DLD1 (cell line): ENCODE measurements around the gene SLC1A6.
"Not testable (repeated sequence)": the region's sequence is repeated elsewhere in the genome, so short reads cannot be mapped to it uniquely, and the experiment has no call there.

Experiments used
- in situ Hi-C: cut with HindIII; loops from 2 replicates; pipeline ENCODE4 v1.10.0; 2017; ENCODE audit warnings: low sequenced_read_pairs

The SLC1A6 gene

DNA sequence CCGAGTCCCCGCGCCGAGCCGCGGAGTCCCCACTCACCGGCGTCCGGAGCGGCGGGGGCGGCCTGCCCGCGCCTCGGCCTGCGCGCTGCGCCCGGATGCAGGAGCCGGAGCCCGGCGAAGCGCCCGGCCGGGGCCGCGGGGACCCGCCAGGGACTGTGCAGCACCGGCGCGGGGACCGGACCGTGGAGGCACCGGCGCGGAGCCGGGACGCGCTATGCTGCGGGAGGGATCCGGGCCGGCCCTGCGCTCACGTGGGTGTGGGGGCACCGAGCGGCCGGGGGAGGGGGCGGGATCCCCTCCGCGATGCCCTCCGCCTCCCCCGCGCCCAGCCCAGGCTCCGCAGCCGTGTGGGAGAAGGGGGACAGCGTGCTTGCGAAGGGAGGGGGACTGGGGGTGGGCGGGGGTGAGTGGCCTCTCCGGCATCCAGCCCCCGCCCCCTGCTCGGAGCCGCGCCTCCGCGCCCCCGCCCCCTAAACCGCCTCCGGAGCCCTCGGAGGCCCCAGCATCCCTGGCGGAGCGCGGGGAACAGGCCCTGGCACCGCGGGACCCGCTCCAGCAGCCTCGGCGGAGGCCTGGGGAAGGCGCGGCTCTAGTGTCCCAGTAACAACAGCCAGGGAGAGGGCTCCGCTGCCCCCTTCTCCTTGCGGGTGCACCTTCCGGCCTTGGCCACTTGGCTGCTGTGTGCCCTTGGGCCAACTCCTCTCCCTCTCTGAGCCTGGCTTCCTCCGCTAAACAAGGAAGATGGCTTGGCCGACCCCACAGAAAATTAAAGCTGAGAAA is at the start of gene SLC1A6:
Gene SLC1A6, minus strand, starts transcription at position 389 of the 780 bp plus-strand sequence. CDS start 6,954 bp downstream, outside the sequence.
- in situ Hi-C loops: no loop called here

DNA sequence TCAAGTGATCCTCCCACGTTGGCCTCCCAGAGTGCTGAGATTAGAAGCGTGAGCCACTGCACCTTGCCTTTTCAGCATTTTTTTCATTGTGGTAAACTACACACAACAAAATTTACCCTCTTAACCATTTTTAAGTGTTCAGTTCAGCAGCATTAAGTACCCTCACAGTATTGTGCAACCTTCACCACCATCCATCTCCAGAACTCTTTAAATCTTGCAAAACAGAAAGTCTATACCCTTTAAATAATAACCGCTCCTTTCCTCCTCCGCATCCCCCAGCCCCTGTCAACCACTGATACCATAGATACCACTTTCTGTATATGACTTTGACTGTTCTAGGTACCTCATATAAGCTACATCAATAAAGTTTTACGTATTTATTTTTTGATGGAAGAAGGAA is 48.8 kb upstream of the SLC1A6 start:
- in situ Hi-C loops: no loop called here

DNA sequence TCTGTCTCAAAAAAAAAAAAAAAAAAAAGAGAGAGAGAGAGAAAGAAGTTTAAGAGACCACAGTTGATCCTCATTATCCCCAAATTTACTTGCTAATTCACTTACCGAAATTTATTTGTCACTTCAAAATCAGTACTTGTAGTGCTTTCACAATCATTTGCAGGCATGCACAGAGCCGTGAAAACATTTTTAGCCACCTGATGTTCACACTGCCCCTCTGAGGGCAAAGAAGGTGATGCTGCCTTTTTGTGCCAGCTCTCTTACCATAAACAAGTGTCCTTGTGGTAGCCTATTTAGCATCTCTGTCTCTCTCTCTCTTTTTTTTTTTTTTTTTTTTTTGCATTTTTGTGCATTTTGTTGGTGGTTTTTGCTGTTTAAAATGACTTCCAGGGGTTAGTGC is 45.6 kb upstream of the SLC1A6 start:
- in situ Hi-C loops: no loop called here

DNA sequence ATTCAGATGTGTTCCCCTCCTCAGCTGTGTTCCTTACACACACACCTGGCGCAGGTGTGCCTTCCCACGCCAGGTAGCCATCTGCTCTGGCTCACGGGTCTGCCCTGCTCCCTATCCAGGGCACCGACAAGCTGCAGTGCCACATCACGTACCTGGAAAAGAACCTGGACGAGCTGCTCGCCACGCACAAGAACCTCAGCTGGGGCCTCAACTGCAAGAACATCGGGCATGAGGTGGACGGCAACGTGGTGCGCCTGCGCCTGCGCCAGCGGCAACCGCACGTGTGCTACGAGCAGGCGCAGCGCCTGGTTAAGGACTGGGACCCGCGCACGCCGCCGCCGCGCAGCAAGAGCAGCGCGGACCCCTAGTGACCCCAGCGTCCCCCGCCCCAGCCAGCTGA is 43.1 kb upstream of the SLC1A6 start:
- in situ Hi-C loops: no loop called here

DNA sequence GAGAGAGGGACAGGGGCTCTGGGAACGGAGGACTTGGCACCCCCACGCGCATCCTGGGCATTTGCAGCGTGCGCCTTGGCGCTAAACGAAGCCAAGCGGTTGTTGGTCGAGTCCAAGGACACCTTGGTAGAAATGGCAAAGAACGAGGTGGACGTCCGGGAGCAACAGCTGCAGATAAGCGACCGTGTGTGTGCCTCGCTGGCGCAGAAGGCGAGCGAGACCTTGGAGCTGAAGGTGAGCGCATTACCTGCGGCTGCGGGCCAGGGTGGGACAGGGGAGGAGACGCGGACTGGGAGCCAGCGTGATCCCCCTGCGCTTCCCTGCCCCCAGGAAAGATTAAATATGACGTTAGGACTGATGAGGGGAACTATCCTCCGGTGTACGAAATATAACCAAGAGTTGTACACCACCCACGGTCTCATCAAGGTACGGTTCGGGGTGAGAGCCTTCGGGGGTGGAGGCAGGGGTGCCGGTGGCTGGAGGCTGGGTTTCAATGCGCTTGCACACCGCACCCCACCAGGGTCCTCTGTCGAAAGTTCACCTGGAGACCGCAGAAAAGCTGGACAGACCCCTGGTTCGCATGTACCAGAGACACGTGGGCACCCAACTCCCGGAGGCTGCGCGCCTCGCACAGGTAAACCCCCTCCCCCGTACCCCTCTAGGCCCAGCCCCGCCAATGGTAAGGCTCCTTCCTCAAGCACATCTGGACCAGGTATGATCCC is 41.8 kb upstream of the SLC1A6 start:
- in situ Hi-C loops: no loop called here

DNA sequence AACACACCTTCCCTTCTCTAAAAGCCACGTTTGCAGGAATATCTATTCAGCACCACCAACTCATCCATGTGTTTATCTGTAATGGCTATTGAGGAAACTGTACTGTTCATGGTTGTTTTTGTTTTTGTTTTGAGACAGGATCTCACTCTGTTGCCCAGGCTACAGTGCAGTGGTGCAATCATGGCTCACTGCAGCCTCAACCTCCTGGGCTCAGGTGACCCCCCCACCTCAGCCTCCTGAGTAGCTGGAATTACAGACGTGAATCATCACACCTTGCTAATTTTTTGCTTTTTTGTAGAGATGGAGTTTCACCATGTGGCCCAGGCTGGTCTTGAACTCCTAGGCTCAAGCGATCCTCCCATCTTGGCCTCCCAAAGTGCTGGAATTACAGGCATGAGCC is 39.2 kb upstream of the SLC1A6 start:
- in situ Hi-C loops: not testable (repeated sequence)

DNA sequence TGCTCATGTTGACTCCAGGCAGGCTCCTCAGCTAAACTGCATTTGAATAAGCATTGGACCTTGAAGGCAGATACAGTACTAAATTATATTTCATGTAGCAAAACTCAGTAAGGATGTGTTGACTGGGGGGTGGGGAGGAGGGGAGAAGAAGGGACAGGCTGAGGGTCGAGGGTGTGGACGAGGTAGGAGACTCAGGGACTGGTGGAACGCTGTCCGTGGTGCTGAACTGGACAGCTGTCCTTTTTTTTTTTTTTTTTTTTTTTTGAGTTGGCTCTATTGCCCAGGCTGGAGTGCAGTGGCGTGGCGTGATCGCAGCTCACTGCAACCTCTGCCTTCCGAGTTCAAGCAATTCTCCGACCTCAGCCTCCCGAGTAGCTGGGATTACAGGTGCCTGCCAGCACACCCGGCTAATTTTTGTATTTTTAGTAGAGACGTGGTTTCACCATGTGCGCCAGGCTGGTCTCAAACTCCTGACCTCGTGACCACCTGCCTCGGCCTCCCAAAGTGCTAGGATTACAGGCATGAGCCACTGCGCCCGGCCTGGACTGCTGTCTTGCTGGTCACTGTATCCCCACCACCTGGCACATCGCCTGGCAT is 36.4 kb upstream of the SLC1A6 start:
- in situ Hi-C loops: no loop called here

DNA sequence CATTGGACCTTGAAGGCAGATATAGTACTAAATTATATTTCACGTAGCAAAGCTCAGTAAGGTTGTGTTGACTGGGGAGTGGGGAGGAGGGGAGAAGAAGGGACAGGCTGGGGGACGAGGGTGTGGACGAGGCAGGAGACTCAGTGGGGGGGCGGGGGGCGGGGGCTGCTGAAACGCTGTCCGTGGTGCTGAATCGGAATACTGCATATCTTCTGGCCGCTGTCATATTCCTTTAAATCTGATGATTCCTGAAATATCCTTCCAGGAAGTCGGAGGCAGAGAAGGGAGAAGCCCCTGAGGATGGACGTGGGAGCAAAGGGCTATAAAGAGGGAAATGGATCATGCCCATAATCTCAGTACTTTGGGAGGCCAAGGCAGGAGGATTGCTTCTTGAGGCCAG is 34.9 kb upstream of the SLC1A6 start:
- in situ Hi-C loops: no loop called here

DNA sequence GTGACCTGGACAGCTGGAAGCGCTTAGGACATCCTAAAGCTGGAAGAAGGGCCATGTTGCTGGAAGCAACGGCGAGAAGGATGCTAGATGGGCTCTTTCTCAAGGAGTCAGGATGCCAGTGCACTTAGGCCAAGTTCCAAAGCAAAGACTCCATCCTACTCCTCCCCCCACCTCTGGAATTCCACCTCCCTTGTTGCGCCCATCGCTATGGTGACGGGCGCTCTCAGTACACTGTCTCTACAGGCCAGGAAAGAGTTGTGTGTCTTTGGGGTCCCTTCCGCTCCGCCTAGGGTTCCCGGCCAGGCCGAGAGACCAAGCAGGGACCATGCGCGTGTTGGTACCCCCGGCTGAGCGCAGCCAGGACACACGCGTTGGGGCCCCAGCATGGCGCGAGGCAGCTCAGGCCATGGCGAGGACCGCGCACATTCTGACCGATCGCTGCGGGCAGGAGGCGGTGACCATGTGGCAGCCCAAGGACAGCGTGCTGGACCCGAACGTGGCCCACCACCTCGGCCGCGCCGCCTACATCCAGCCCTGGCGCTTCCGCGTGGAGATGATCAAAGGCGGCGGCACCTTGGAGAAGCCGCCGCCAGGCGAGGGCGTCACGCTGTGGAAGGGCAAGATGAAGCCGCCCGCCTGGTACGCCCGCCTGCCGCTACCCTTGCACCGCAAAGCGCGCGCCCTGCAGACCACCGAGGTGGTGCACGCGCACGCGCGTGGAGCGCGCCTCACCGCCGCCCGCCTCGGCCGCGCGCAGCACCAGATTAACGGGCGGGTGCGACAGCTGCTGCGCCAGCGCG is 31.0 kb upstream of the SLC1A6 start:
- in situ Hi-C loops: no loop called here

DNA sequence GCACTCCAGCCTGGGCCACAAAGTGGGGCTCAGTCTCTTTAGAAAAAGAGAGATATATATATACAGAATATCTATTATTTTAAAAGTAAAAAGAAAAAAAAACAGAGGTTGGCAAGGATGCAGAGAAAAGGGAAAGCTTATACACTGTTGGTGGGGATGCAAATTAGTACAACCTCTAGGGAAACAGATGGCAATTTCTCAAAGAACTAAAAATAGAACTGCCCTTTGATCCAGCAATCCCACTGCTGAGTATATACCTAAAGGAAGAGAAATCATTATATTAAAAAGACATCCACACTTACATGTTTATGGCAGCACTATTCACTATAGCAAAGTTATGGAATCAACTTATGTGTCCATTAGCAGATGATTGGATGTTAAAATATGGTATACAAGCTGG is 28.6 kb upstream of the SLC1A6 start:
- in situ Hi-C loops: no loop called here

DNA sequence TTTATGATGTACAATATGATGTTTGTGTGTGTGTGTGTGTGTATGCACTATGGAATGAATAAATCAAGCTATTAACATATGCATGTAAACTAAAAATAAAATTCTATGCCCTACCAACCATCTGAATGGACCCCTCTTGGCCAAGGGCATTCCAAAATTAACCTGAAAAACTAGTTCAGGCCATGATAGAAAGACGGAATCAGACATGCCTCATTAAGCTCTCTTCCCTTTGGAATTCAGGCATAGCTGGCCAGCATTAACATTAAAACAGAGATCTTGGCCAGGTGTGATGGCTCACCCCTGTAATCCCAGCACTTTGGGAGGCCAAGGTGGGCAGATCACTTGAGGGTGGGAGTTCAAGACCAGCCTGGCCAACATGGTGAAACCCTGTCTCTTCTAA is 18.3 kb upstream of the SLC1A6 start:
- in situ Hi-C loops: no loop called here

DNA sequence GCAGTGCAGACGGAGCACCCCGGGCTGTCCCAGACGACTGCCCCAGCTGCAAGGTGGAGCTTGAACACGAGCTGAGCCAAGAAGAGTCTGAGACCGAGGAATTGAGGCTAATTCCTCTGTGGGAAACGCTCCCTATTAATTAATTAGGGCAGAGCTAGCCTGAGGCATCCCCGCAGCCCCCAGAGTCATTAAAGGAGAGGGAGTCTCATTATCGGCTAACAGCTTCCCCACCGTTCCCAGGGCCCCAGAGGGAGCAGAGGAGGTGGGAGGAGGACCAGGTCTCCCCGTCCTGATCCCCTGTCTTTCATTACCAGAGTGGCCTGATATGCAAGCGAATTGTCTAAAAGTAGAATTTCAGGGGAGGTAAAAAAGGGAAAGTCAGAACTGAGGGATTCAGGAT is 13.1 kb upstream of the SLC1A6 start:
- in situ Hi-C loops: no loop called here

DNA sequence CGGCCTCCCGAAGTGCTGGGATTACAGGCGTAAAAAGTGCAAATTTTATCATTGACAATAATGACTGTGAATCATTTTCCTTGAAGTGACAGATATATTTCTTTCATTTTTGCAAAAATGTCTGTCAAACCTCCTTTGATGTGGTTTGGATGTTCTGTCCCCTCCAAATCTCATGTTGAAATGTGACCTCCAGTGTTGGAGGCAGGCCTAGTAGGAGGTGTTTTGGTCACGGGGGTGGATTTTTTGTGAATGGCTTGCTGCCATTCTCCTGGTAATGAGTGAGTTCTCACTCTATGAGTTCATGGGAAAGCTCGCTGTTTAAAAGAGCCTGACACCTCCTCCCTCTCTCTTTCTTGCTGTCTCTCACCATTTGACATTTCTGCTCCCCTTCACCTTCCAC is 5.5 kb upstream of the SLC1A6 start:
- in situ Hi-C loops: no loop called here

DNA sequence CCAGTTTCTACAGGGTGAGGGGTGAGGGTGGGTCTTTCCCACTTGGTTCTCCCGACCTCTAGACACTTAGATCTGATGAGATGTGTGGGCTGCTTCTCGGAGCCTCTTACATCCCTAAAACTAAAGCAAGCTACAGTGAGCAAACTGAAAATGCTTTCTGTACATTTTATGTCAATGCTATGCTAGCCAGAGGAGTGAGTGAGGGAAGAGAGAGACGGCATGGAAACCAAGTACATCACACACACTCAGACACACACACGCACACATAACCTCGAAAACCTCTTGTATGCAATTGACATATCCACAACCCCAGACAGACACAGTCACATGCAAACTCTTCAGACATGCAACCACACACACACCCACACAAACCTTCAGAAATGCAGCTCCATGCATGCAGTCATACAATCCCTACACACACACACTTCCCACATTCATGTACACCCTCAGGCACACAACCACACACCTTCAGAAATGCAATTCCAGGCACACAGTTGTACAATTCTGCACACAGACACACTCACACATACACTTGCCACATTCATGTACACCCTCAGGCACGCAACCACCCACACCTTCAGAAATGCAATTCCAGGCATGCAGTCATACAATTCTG is 1.4 kb downstream of the SLC1A6 start:
- in situ Hi-C loops: no loop called here

DNA sequence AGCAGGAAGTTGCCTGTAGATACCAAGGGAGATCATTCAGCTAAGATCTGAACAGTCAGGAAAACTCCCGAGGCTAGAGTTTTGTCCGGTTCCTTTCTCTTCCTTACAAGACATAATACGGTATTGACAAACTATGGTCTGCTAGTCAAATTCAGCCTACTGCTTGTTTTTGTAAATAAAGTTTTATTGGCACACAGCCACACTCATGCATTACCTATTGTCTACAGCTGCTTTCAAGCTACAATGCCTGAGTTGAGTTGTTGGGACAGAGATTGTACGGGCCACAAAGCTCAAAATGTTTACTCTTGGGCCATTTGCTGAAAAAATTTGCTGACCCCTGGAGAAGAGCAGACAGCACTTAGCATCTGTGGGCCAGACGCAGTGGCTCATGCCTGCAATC is 2.5 kb downstream of the SLC1A6 start:
- in situ Hi-C loops: no loop called here

DNA sequence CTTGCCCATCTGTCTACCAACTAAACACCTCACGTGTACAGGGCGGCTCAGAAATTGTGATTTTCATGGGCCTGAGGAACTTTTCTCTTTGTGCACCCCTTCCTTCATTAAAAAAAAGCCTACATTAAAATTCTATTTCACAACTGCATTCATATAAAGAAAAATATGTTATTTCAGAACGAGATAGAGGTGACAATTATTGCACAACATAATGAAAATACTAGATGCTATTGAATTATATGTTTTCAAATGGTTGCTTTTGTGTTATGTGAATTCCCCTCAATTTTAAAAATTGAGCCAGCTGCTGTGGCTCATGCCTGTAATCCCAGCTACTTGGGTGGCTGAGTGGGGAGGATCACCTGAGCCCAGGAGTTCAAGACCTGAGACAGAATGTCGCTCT is 5.2 kb downstream of the SLC1A6 start:
- in situ Hi-C loops: no loop called here

DNA sequence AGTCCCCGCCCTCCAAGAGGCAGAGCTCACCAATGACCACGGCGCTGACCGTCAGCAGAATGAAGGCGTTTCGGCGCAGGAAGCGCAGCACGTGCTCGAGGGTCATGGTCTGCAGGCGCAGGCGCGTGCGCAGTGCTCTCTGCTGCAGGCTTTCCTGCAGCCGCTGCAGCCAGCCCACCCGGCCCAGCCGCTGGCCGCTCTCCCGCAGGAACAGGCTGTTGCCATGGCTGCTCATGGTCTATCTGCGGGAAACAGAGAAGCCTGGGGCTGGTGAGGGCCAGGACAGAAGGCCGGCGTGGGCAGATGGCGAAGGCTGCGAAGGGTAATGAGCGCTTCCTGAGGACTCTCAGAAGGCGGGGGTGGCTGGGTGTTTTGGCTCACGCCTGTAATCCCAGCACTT is 7.0 kb downstream of the SLC1A6 start:
- in situ Hi-C loops: no loop called here

DNA sequence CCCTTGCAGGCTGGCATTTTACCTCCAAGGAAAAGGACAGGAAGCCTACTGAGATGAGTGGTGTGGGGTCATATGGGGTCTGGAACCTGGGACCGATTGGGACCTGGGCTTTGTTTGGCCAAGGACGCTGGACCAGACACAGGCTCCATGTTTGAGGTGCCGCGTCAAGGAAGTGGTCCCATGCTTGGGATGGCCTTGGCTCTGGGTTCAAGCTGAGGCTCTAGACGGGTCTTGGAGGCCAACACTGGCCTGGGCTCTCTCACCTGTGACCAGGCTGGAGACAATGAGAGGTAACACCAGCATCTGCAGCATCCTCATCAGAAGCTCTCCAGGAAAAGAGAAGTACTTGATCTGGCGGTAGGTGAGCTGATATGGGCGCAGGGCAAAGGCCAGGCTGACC is 8.2 kb downstream of the SLC1A6 start:
- in situ Hi-C loops: no loop called here

DNA sequence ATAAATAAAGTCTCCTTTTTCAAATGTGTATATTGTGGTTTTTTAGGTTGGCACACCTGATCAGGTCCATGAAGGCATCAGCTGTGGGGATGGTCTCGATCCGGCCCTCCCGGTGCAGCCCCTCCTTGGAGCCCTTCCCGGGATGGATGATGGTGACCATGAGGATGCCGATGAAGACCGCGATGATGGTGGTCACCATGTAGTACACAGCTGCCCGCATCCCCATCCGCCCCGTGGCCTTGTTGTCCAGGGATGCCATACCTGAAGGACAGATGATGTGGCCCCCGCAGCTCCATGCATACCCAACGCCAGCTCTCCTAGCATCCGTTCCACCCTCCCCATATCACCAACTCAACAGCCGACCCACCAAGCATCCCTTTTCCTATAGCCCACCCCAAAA is 11.4 kb downstream of the SLC1A6 start:
- in situ Hi-C loops: no loop called here

DNA sequence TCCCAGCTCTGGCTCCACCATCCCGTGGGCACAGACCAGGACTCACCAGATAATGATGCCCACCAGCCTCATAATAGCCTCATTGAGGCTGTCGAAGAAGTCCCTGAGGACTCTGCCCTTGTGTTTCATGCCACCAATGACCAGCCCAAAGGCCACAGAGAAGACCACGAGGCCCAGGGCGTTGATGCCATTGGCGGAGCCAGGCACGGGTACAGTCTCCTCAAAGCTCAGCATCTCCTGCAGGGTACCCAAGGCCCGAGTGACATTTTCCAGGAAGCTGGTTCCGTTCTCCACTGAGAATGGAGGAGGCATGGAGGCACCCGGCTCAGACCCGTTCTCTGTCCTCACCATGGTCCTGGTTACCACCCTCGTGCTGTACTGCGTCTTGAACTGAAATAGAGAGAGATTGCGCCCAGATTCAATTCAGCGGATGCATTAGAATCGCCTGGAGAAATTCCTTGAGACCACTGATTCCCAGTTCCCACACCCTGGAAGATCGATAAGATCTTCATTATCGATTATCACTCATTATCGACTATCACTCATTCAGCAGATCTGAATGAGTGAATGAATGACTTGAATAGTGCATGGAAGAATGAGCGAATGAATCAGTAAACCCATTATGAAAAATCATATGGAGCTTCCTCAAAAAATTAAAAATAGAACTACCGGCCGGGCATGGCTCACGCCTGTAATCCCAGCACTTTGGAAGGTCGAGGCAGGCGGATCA is 17.5 kb downstream of the SLC1A6 start:
- in situ Hi-C loops: no loop called here
